DND-41 (cell line): ENCODE results near the gene MOK.

Experiments
- CTCF ChIP-seq: IDR thresholded peaks from 2 replicates; pipeline ENCODE4 v1.5.1; 2012; ENCODE audit warnings: borderline replicate concordance, low read length, moderate library complexity, mild to moderate bottlenecking; ENCODE audit not compliant: poor library complexity, severe bottlenecking; ENCODE audit errors: extremely low read depth
- EZH2 ChIP-seq: IDR thresholded peaks from 3 replicates; pipeline ENCODE4 v1.6.1; 2012; ENCODE audit warnings: borderline replicate concordance, low read depth, mild to moderate bottlenecking, moderate library complexity, low read length, inconsistent platforms; ENCODE audit not compliant: severe bottlenecking

- no peak for TF ChIP-seq CTCF
- TF ChIP-seq EZH2 = no peak
Observed at GRCh38 chr14:102344084-102344483, 39.1 kb upstream of the MOK start.
